ENCODE results near the gene STK11. TPM values are rescaled to one million over a fixed set of nuclear protein-coding genes. Genes with fewer than 3 reads are reported as not detected.

The STK11 gene
- total RNA-seq, 1 experiment from 2014 or later, result 19.8 TPM

DNA sequence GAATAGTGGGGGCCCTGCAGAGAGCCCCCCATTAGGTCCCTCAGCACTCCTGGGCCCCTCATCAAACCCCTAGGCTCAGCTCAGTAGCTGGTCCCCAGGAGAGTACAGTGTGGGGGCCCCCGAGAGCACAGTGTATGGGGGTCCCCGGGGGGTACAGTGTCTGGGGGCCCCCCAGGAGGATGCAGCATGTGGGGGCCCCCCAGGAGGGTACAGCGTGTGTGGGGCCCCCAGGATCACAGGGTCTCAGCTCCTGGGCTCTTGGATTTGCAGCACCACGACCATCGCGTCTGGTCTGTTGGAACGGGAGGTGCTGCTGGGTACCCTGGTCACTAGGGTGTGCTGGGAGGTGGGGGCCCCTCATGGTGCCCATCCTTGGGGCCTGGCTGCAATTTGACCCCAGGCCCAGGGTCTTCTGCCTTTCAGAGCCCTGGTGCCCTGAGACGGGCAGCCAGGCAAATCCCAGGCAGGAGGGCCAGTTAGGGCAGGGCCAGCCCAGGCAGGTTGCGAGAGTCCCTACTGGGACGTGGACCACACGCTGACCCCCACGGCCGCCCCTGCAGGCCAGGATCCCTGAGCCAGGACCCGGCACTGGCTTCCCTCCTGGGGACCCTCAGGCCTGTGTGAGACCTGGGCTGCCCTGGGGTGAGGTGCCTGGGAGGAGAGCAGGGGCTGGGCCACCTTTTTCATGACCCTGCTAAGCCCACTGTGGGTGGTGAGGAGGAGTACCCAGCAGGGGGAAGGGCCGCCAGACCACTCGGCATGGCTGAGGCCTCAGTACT, 18.7 kb downstream of the STK11 start:
- no peak for DNase-seq (ENCODE audit: low read depth)

DNA sequence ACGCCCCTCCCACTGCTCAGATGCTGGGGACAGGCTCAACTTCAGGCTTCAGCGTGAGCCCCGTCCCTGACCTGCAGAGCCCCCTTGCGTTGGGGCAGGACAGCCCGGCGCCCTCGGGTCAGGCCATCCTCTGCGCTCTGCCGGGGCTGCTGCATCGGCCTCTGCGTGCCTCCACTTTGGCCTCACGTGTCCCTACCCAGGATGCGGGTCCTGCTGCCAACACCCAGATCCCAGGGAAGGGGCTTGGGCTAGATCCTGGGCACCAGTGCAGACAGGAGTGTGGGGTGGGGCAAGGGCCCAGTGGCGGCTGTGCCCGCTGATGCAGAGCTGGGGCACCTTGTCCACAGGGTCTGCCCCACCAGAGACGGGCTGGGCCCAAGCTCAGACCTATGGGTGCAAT, 19.3 kb downstream of the STK11 start:
- DNase-seq (ENCODE audit: low read depth), result no peak

GRCh38 chr19:1225440-1226226, 20.1 kb downstream of the STK11 start:
- DNase-seq (ENCODE audit: low read depth), result no peak

DNA sequence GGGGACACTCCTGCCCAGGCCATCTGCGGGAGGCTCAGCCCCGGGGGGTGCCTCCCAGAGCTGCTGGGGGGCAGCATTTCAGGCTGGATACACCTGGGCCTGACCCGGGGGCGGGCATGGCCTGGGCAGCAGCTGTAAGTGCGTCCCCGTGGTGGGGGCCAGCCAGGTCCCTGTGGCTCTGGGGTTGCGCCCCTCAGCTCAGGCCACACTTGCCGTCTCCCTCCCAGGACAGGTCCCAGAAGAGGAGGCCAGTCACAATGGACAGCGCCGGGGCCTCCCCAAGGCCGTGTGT, 20.6 kb downstream of the STK11 start:
- no peak for DNase-seq (ENCODE audit: low read depth)

- DNase-seq (ENCODE audit: low read depth), result no peak
These were observed 21.1 kb downstream of the STK11 start for GRCh38 chr19:1226522-1227303.

GRCh38 chr19:1227304-1228054, 21.9 kb downstream of the STK11 start:
- DNase-seq (ENCODE audit: low read depth), result no peak

- DNase-seq (ENCODE audit: low read depth), result no peak
These were observed 22.8 kb downstream of the STK11 start for GRCh38 chr19:1228161-1228957.

- DNase-seq (ENCODE audit: low read depth), result no peak
These were observed 23.7 kb downstream of the STK11 start for GRCh38 chr19:1229056-1229923.

DNA sequence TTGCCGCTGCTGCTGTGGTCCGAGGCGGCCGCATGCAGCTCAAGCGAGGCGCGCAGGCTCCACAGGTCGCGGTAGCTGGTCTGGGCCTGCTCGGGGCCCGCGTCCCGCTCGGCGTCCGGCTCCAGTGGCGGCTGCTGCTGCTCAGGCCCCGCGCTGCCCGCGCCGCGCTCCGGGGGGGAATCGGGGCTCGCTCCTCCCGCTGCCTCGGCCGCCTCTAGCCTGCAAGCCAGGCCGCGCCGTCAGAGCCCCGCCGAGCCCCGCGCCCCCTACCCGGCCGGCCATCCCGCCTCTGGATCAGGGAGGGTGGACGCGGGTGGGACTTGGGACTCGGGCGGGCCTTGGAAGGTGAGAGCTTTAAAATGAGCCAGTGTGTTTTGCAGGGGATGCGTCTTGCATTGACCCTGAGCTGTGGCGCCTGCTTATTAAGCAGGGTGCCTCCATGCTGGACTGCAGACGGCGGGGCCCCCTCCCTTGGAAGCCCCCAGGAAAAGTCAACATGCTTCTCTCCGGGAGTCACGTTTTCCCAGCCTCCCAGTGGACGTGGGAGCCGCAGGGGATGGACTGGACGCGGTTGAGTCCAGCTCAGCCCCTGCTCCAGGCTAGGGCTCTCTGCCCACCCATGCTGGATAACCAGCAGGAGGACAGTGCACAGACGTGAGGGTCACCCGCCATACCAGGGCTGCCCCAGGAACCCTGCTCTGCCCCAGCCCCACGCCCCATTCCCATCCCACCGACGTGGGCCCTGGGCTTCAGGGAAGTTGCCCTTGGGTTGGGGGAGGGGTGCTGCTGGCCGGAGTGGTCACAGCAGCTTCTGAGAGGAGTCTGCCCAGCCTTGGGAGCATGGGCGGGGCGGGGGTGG, 24.6 kb downstream of the STK11 start:
- DNase-seq (ENCODE audit: low read depth), result no peak

DNA sequence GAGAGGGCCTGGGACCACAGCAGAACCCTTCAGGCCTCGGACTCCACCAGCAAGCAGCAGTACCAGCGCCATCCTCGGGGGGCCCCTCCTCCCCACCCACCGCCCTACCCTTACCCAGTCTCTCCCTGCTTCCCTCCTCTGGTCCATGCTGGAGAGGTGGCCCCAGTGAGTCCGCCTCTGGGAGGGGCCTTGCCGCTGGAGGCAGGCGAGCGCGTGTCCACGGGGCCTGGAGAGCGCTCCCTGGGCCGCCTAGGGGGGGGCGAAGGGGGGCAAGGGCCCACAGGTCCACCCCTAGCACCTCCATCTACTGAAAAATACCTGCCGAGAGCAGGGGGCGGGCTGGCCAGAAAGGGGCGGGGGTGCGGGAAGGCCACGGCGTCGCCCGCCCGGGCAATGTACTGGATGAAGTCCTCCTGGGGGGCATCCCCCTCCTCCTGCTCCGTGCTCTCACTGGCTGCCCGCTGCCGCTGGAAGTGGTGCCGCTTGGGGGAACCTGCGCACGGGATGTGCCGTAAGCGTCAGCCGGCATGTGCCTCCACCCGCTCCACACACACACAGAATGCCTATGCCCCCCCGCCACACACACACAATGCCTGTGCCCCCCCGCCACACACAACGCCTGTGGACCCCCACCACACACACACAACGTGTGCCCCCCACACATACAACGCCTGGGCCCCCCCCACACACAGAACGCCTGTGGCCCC, 25.4 kb downstream of the STK11 start:
- DNase-seq (ENCODE audit: low read depth), result no peak

DNA sequence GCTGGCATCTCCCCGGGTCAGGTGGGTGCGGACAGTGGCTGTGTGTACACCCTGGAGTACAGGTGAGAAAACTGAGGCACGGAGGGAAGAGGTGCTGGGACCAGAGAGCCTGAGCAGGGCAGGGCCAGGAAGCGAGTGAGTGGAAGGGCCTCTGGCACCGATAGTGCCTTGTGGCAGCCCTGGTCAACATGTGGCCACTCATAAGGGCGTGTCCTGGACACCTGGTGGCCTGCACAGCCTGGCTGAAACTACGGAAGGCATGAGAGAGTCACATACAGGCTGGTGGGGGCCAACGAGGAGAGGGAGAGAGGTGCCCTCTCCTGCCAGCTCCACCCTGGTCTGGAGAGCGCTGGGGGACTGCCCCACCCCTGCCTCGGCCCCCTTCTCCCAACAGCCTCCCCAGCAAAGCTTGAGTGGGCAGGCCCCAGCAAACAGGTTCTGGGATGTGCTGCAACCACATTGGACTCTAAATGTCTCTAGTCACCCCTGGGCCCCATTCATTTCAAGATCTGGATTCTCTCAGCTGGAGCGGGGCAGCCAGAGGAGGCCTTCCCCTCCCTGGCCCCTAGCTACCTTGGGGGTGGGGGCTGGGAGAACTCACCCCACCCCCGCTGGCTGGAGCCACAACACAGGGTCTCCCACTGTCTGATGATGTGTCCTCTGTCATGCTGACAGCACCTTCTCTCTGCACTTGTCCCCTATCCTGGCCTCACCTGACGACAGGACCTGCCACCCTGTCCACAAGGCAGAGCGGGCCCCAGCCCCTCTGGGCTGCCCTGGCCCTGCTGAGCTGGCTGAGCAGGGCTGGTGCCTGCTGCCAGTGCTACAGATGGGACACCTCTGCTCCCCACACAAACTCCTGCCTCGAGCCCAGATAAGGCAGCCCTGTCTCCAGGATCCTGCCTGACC, 26.4 kb downstream of the STK11 start:
- no peak for DNase-seq (ENCODE audit: low read depth)

DNA sequence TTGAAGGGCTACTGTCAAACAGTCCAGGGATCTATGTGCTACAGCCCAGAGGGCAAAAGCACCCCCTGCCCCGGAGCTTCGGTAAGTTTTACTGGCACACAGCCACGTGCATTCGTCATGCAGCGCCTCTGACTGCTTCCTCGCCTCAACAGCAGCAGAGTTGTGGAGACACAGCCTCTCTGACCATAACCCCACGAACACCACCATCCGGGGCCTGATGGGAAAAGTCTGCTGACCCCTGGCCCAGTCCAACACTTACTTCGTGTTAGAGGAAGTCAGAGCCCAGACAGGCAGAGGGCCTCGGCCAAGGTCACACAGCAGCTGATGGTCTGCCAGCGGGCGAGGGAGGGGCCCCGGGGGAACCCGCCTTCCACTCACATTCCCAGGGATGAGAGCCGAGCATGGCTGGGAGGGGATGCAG, 27.1 kb downstream of the STK11 start:
- no peak for DNase-seq (ENCODE audit: low read depth)

- DNase-seq (ENCODE audit: low read depth), result no peak
These were observed 27.6 kb downstream of the STK11 start for GRCh38 chr19:1233115-1233667.

DNA sequence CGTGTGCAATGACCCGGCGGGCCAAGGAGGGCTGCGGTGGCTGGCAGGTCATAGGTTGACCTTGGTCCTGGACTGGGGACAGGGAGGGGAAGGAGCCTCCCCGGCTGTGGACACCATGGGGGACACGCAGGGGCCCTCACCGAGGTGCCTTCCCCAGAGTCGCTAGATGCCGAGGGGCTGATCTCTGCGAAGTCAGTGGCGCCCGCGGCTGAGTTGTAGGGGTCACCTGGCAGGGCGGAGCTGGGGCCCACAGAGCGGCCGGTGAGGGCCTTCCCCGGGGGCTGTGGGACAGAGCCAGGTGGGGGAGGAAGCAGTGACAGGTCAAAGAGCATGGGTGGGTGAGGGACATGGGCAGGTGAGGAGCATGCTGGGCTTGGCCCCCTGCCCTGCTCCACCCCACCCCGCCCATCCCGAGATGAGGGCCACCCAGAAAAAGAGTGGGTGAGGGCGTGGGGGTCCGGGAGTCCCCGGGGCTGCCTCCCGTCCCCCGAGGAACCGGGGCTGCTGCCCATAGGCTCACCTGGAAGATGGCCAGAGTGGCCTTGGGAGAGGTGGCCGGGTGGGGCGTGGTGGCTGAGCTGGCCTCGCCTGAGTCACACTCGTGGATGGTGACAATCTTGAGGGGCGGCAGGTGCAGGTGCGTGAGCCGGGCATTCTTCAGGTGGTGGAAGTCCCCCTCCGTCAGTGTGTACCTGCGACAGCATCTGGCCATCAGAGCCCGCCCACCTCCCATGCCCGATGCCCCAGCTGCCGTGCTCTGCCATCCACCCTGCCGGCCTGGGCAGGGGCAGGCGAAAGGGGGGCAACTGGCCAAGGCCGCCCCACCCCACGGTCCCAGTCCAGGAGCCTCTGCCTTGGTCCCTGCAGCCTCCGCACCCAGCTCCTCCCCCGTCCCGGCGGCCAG, 28.7 kb downstream of the STK11 start:
- DNase-seq (ENCODE audit: low read depth), result no peak

- no peak for DNase-seq (ENCODE audit: low read depth)
These were observed 29.4 kb downstream of the STK11 start for GRCh38 chr19:1234955-1235380.
